Keratinocyte (primary cell): Measurements from ENCODE around the gene OTOGL. TPM values are rescaled to one million over a fixed set of nuclear protein-coding genes. Genes with fewer than 3 reads are reported as not detected.

Experiments used
- DNase-seq: peaks from one replicate; pipeline ENCODE4 v3.0.0-alpha.2; 2011; ENCODE audit warnings: low read depth, missing footprints, low spot score
- FAIRE-seq: peaks from 2 replicates; lab custom pipeline; 2011; peaks lifted over from hg19 to GRCh38; lab: Jason Lieb, UNC
- H2AFZ ChIP-seq: 2 replicates; pipeline ENCODE4 v1.6.0; 2012; ENCODE audit warnings: low read length, control low read depth, inconsistent platforms; ENCODE audit not compliant: control insufficient read depth
- H3K27ac ChIP-seq: 2 replicates; pipeline ENCODE4 v1.5.1; 2011; ENCODE audit warnings: low read length; ENCODE audit not compliant: control insufficient read depth, insufficient read depth
- H3K27me3 ChIP-seq: 3 replicates; pipeline ENCODE4 v1.6.0; 2011; ENCODE audit warnings: low read length; ENCODE audit not compliant: control insufficient read depth, insufficient read depth; ENCODE audit errors: extremely low read depth
- H3K36me3 ChIP-seq, 2 experiments: 2 replicates in 1 of 2; 3 replicates in 1 of 2; pipeline ENCODE4 v1.5.1; 2011; ENCODE audit warnings: low read length in 2 of 2, mild to moderate bottlenecking in 1 of 2; ENCODE audit not compliant: control insufficient read depth in 2 of 2, insufficient read depth in 2 of 2; ENCODE audit errors: extremely low read depth in 1 of 2
- H3K4me1 ChIP-seq: 3 replicates; pipeline ENCODE4 v1.5.1; 2011; ENCODE audit warnings: low read length; ENCODE audit not compliant: control insufficient read depth, insufficient read depth; ENCODE audit errors: extremely low read depth
- H3K4me2 ChIP-seq: 3 replicates; pipeline ENCODE4 v1.6.0; 2011; ENCODE audit warnings: low read depth, low read length; ENCODE audit not compliant: control insufficient read depth, insufficient read depth; ENCODE audit errors: extremely low read depth
- H3K4me3 ChIP-seq, 3 experiments: fragments of 200-600 bp in 1 of 3; sonication (generic) in 1 of 3; 2 replicates in 2 of 3; 3 replicates in 1 of 3; pipeline ENCODE4 v1.5.1; 2011 to 2016; ENCODE audit warnings: low read length in 3 of 3, mild to moderate bottlenecking in 3 of 3, control low read depth in 2 of 3, inconsistent platforms in 1 of 3, low read depth in 1 of 3, mixed read lengths in 1 of 3, mixed run types in 1 of 3, moderate library complexity in 1 of 3; ENCODE audit not compliant: control insufficient read depth in 2 of 3, insufficient read depth in 2 of 3; ENCODE audit errors: extremely low read depth in 1 of 3
- H3K79me2 ChIP-seq: 2 replicates; pipeline ENCODE4 v1.6.0; 2012; ENCODE audit warnings: low read length; ENCODE audit not compliant: control insufficient read depth, insufficient read depth
- H3K9ac ChIP-seq: 3 replicates; pipeline ENCODE4 v1.6.0; 2011; ENCODE audit warnings: low read length; ENCODE audit not compliant: control insufficient read depth, insufficient read depth; ENCODE audit errors: extremely low read depth
- H3K9me1 ChIP-seq: 3 replicates; pipeline ENCODE4 v1.6.0; 2011; ENCODE audit warnings: low read length; ENCODE audit not compliant: control insufficient read depth, insufficient read depth; ENCODE audit errors: extremely low read depth
- H3K9me3 ChIP-seq: 2 replicates; pipeline ENCODE4 v1.5.1; 2012; ENCODE audit warnings: low read depth, low read length; ENCODE audit not compliant: control insufficient read depth
- H4K20me1 ChIP-seq: 3 replicates; pipeline ENCODE4 v1.6.0; 2011; ENCODE audit warnings: low read length; ENCODE audit not compliant: control insufficient read depth, insufficient read depth; ENCODE audit errors: extremely low read depth
- EZH2 ChIP-seq: IDR thresholded peaks from one replicate; pipeline ENCODE4 v1.6.1; 2012; ENCODE audit warnings: inconsistent platforms, mild to moderate bottlenecking, low read length, moderate library complexity
- dilution Hi-C: fragments of 300-500 bp; cut with MboI; formaldehyde crosslinking; loops from one replicate; pipeline ENCODE4 v1.7.0; 2020; ENCODE audit warnings: low sequenced_read_pairs; ENCODE audit not compliant: extremely low pct_ligation_motif_present
- polyA plus RNA-seq, 5 experiments: library from polyadenylated mRNA; depleted of rRNA in 3 of 5; stranded (reverse) in 3 of 5; stranded (forward) in 1 of 5; unstranded in 1 of 5; fragments of >200 nt; gene quantifications; 1 replicate in 1 of 5; 2 replicates in 3 of 5; 3 replicates in 1 of 5; pipeline versions ENCODE4 v1.2.1 to v1.2.3, GENCODE V29; 2011 to 2012; ENCODE audit warnings: missing spikeins in 2 of 5, low read depth in 1 of 5, low replicate concordance in 1 of 5
- TF ChIP-seq, protein P1 (sequence below), 3 experiments: IDR thresholded peaks in 1 of 3; conservative IDR thresholded peaks in 1 of 3; optimal IDR thresholded peaks in 1 of 3; 2 replicates in 2 of 3; 3 replicates in 1 of 3; pipeline versions ENCODE3 to v1.5.1; 2011; ENCODE audit warnings: low read length in 3 of 3, mild to moderate bottlenecking in 3 of 3, moderate library complexity in 2 of 3, control low read depth in 1 of 3, inconsistent platforms in 1 of 3; ENCODE audit not compliant: insufficient read depth in 2 of 3; ENCODE audit errors: extremely low read depth in 1 of 3

OTOGL gene
- polyA plus RNA-seq, 1 donor (not counting 4 experiments of a cell fraction or from before 2014, with no cell fraction given), result 0.08 TPM

DNA sequence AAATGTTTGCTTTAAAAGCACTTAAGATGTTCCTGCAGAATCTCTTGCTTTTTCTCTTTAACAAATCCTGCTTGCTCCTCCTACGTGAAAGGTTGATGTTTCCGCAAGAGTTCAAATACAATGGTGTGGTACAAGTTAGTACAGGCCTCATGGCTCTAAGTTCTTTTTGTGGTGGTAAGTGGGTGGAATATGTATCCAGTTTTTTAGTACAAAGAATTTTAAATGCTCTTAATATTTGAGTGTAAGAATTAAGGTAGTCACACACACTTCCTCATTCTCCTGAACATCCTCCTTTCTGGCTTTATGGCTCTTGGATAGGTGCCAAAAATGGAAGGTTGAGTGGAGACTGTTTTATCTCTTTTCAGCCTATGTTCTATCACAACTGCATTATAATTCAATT is 1.8 kb downstream of the OTOGL start:
- Histone ChIP-seq H2AFZ (no peak overlapping the region), H3K79me2 (no peaks in the 10 kb centered on the region), H4K20me1 (no peaks in the 10 kb centered on the region), H3K9me1 (no peaks in the 10 kb centered on the region), H3K4me2 (peak overlapping the region; percentile 50), H3K27me3 (no peaks in the 10 kb centered on the region), H3K36me3 (no peaks in the 10 kb centered on the region), H3K27ac (no peak overlapping the region), H3K9me3 (no peaks in the 10 kb centered on the region), H3K4me3 (peak overlapping the region in 1 of 3 experiments; percentile 34), H3K4me1 (peaks cover 18% of the 10 kb centered on the region), H3K9ac (no peak overlapping the region)
- peak; percentile 70 for DNase-seq
- dilution Hi-C loops, result no loop called here
- TF ChIP-seq, protein P1, sequence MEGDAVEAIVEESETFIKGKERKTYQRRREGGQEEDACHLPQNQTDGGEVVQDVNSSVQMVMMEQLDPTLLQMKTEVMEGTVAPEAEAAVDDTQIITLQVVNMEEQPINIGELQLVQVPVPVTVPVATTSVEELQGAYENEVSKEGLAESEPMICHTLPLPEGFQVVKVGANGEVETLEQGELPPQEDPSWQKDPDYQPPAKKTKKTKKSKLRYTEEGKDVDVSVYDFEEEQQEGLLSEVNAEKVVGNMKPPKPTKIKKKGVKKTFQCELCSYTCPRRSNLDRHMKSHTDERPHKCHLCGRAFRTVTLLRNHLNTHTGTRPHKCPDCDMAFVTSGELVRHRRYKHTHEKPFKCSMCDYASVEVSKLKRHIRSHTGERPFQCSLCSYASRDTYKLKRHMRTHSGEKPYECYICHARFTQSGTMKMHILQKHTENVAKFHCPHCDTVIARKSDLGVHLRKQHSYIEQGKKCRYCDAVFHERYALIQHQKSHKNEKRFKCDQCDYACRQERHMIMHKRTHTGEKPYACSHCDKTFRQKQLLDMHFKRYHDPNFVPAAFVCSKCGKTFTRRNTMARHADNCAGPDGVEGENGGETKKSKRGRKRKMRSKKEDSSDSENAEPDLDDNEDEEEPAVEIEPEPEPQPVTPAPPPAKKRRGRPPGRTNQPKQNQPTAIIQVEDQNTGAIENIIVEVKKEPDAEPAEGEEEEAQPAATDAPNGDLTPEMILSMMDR (optimal IDR thresholded peaks at IDR 0.05 in 1 of 3, IDR thresholded peaks at IDR 0.05 in 1 of 3, conservative IDR thresholded peaks at IDR 0.05 in 1 of 3; ENCODE audit: extremely low read depth in 1 of 3, insufficient read depth in 2 of 3, low read length in 3 of 3), result no peak
- TF ChIP-seq EZH2, result no peak
- FAIRE-seq, result peak; percentile 85

DNA sequence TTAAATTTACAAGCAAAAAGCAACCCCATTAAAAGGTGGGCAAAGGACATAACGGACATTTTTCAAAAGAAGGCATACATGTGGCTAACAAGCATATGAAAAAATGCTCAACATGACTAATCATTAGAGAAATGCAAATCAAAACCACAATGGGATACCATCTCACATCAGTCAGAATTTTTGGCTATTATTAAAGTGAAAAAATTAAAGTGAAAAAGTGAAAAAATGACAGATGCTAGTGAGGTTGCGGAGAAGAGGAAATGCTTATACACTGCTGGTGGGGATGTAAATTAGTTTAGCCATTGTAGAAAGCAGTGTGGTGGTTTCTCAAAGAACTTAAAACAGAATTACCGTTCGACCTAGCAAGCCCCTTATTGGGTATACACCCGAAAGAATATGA is 7.9 kb downstream of the OTOGL start:
- no peak overlapping the region for H3K27ac ChIP-seq
- H3K4me2 ChIP-seq, result no peak overlapping the region
- FAIRE-seq (no peak), DNase-seq (no peak)
- no peaks in the 10 kb centered on the region for H4K20me1 ChIP-seq
- H3K9me1 ChIP-seq, result no peaks in the 10 kb centered on the region
- no peaks in the 10 kb centered on the region for H3K27me3 ChIP-seq
- H3K9ac ChIP-seq, result no peak overlapping the region
- H3K9me3 ChIP-seq, result no peaks in the 10 kb centered on the region
- H3K4me3 ChIP-seq, result no peak overlapping the region
- no peaks in the 10 kb centered on the region for H3K36me3 ChIP-seq
- dilution Hi-C loops, result no loop called here
- H3K4me1 ChIP-seq, result no peaks in the 10 kb centered on the region
- no peaks in the 10 kb centered on the region for H3K79me2 ChIP-seq
- H2AFZ ChIP-seq, result no peak overlapping the region
- TF ChIP-seq, protein P1 (optimal IDR thresholded peaks at IDR 0.05 in 1 of 3, IDR thresholded peaks at IDR 0.05 in 1 of 3, conservative IDR thresholded peaks at IDR 0.05 in 1 of 3; ENCODE audit: extremely low read depth in 1 of 3, insufficient read depth in 2 of 3, low read length in 3 of 3), result no peak
- TF ChIP-seq EZH2, result no peak
